OCI-LY7 (cell line): ENCODE results near the gene ITGA4. TPM values are rescaled to one million over a fixed set of nuclear protein-coding genes. Genes with fewer than 3 reads are reported as not detected.

ENCODE experiments used
- BruUV-seq: library from RNA; stranded (reverse); fragments of 400-500 nt; replicated peaks from 2 replicates; lab custom pipeline; 2021; lab: Mats Ljungman, UMichigan
- CTCF ChIA-PET: fragments of 300-600 bp; sonication (Branson Sonifier 250); formaldehyde crosslinking; loops from one replicate; lab custom pipeline; 2022; ENCODE audit warnings: antibody characterized with exemption; ENCODE audit not compliant: unreplicated experiment; lab: Charles Lee
- POLR2A ChIA-PET: fragments of 300-600 bp; sonication (Branson Sonifier 250); formaldehyde crosslinking; loops from one replicate; lab custom pipeline; 2022; ENCODE audit warnings: antibody characterized with exemption; lab: Charles Lee
- DNase-seq: peaks from one replicate; pipeline ENCODE4 v3.0.0-alpha.2; 2015; ENCODE audit warnings: low spot score
- H2AFZ ChIP-seq: fragments of 200-600 bp; sonication (generic), shearing (Covaris generic); 2 replicates; pipeline ENCODE4 v1.6.1; 2014; ENCODE audit warnings: mild to moderate bottlenecking, antibody characterized with exemption, low read length, moderate library complexity
- H3K27ac ChIP-seq: fragments of 200-600 bp; sonication (generic); 2 replicates; pipeline ENCODE4 v1.5.1; 2014; ENCODE audit warnings: mixed run types, low read depth, mild to moderate bottlenecking, moderate library complexity, low read length, inconsistent platforms; ENCODE audit not compliant: poor library complexity, severe bottlenecking
- H3K36me3 ChIP-seq: fragments of 200-600 bp; sonication (generic); 2 replicates; pipeline ENCODE4 v1.6.1; 2014; ENCODE audit warnings: mild to moderate bottlenecking, antibody characterized with exemption, low read length, moderate library complexity, mixed read lengths; ENCODE audit not compliant: insufficient read depth
- H3K4me1 ChIP-seq: fragments of 200-600 bp; sonication (generic); 2 replicates; pipeline ENCODE4 v1.5.1; 2014; ENCODE audit warnings: mild to moderate bottlenecking, low read length; ENCODE audit not compliant: insufficient read depth, poor library complexity, severe bottlenecking
- H3K4me2 ChIP-seq: fragments of 200-600 bp; sonication (generic); 2 replicates; pipeline ENCODE4 v1.6.1; 2014; ENCODE audit warnings: mild to moderate bottlenecking, low read length
- H3K4me3 ChIP-seq: fragments of 200-600 bp; sonication (generic); 2 replicates; pipeline ENCODE4 v1.5.1; 2014; ENCODE audit warnings: mild to moderate bottlenecking, low read depth, low read length; ENCODE audit not compliant: poor library complexity, severe bottlenecking
- H3K79me2 ChIP-seq: fragments of 200-600 bp; sonication (generic); 2 replicates; pipeline ENCODE4 v1.6.1; 2016; ENCODE audit warnings: low read depth, mild to moderate bottlenecking, low read length, moderate library complexity, mixed read lengths; ENCODE audit not compliant: insufficient read depth
- H3K9me2 ChIP-seq: fragments of 200-600 bp; sonication (generic); 2 replicates; pipeline ENCODE4 v1.6.1; 2016; ENCODE audit warnings: mild to moderate bottlenecking, low read length, mixed read lengths; ENCODE audit not compliant: insufficient read depth
- H3K9me3 ChIP-seq: fragments of 200-600 bp; sonication (generic); 2 replicates; pipeline ENCODE4 v1.6.1; 2014; ENCODE audit warnings: mild to moderate bottlenecking, mixed run types, low read length, mixed read lengths
- H4K20me1 ChIP-seq: fragments of 200-600 bp; sonication (generic); 2 replicates; pipeline ENCODE4 v1.6.1; 2014; ENCODE audit warnings: mild to moderate bottlenecking, antibody characterized with exemption, low read length, moderate library complexity, mixed read lengths; ENCODE audit not compliant: insufficient read depth
- EZH2phosphoT487 ChIP-seq: fragments of 200-600 bp; sonication (generic); IDR thresholded peaks from 2 replicates; pipeline ENCODE4 v1.6.1; 2018; ENCODE audit warnings: low read depth, borderline replicate concordance, mild to moderate bottlenecking, mixed run types, antibody characterized with exemption, low read length, moderate library complexity, mixed read lengths
- intact Hi-C: fragments of 100-400 bp; cut with micrococcal nuclease; formaldehyde crosslinking; loops from one replicate; pipeline ENCODE4 v1.10.0; 2022; ENCODE audit not compliant: unreplicated experiment
- total RNA-seq, 2 experiments: library from RNA; depleted of rRNA in 1 of 2; stranded (reverse); fragments of >200 nt in 1 of 2; shearing (Covaris generic) in 1 of 2; gene quantifications; 2 replicates each; pipeline ENCODE4 v1.2.3, GENCODE V29; 2014 to 2022
- TF ChIP-seq, protein P1 (sequence below): fragments of 200-600 bp; sonication (generic); conservative IDR thresholded peaks from 2 replicates; pipeline ENCODE4 v1.5.1; 2014; ENCODE audit warnings: mild to moderate bottlenecking, antibody characterized with exemption, low read length, moderate library complexity, mixed read lengths

ITGA4 gene
- total RNA-seq, 2 experiments from 2014 or later = 53.5 to 55.1 TPM

DNA sequence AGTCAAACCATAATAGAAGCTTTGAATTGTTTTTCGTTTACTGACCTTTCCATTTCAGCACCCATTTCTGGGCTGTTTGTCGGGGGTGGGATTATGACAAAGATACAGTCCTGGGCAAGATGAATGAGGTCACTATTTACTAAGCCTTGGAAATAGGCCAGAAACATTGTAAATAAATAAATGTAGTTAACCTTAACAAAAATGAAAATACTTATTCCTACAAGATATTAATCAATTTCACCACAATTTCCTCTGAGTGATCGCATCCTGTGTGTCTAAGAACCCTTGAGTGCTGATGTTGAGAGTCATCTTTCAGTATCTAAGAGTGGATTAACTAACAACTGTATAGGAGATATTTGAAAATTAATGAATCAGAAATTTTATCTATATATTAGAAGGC, 14.0 kb downstream of the ITGA4 start:
- BruUV-seq = no TSS peak
- Histone ChIP-seq H3K9me2 (no peaks in the 10 kb centered on the region), H3K9me3 (no peaks in the 10 kb centered on the region), H4K20me1 (no peaks in the 10 kb centered on the region), H3K27ac (no peak overlapping the region), H3K4me3 (no peak overlapping the region), H3K4me1 (no peaks in the 10 kb centered on the region), H3K4me2 (no peak overlapping the region), H2AFZ (no peak overlapping the region), H3K36me3 (peaks cover 36% of the 10 kb centered on the region), H3K79me2 (peaks cover 12% of the 10 kb centered on the region; the same call in 1 of the 2 replicates)
- no peak for DNase-seq
- CTCF ChIA-PET = interaction anchor here (0.8 kb wide), 1 partner anchor 167 kb away, joined by 3 read pairs; no protein-coding TSS in a partner anchor
- intact Hi-C loops = loop anchor here (10.0 kb wide), 1 partner anchor 424 kb away; the partner anchor contains the start of gene ITPRID2
- POLR2A ChIA-PET = interaction anchor here (0.9 to 1.1 kb wide), 2 partner anchors 8 to 169 kb away, joined by 3 to 4 read pairs; no protein-coding TSS in a partner anchor
- TF ChIP-seq EZH2phosphoT487 = no peak
- TF ChIP-seq, protein P1, sequence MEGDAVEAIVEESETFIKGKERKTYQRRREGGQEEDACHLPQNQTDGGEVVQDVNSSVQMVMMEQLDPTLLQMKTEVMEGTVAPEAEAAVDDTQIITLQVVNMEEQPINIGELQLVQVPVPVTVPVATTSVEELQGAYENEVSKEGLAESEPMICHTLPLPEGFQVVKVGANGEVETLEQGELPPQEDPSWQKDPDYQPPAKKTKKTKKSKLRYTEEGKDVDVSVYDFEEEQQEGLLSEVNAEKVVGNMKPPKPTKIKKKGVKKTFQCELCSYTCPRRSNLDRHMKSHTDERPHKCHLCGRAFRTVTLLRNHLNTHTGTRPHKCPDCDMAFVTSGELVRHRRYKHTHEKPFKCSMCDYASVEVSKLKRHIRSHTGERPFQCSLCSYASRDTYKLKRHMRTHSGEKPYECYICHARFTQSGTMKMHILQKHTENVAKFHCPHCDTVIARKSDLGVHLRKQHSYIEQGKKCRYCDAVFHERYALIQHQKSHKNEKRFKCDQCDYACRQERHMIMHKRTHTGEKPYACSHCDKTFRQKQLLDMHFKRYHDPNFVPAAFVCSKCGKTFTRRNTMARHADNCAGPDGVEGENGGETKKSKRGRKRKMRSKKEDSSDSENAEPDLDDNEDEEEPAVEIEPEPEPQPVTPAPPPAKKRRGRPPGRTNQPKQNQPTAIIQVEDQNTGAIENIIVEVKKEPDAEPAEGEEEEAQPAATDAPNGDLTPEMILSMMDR = no peak

DNA sequence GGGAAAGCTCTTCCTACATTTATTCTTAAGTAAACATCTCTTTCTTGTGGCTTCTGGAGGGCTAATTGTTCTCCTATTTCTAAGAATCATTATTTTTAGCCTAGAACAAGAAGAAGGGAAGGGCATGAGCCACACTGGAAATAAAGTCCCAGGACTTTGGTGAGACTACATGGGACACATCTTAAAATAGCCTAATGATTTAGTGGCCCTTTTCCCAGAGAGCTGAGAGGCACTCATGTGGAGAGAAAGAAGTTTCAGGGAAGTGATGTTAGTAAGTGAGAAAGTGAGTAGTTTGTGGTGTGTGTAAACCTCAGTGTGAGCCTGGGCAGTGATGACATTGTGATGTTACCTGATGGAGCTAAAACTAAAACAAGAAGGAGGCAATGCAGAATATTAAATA, 14.6 kb downstream of the ITGA4 start:
- H3K4me1 ChIP-seq = no peaks in the 10 kb centered on the region
- no peaks in the 10 kb centered on the region for H4K20me1 ChIP-seq
- peaks cover 10% of the 10 kb centered on the region; the same call in 1 of the 2 replicates for H3K79me2 ChIP-seq
- DNase-seq = no peak
- POLR2A ChIA-PET = interaction anchor here (0.9 kb wide), 1 partner anchor 170 kb away, joined by 3 read pairs; no protein-coding TSS in a partner anchor
- no peak overlapping the region for H3K4me3 ChIP-seq
- no peak overlapping the region for H3K27ac ChIP-seq
- TF ChIP-seq, protein P1 = no peak
- TF ChIP-seq EZH2phosphoT487 = no peak
- no TSS peak for BruUV-seq
- H3K36me3 ChIP-seq = peaks cover 42% of the 10 kb centered on the region
- H3K4me2 ChIP-seq = no peak overlapping the region
- no peaks in the 10 kb centered on the region for H3K9me2 ChIP-seq
- no peak overlapping the region for H2AFZ ChIP-seq
- intact Hi-C loops = loop anchor here (10.0 kb wide), 1 partner anchor 423 kb away; the partner anchor contains the start of gene ITPRID2
- H3K9me3 ChIP-seq = no peaks in the 10 kb centered on the region
- CTCF ChIA-PET = no interaction called here

DNA sequence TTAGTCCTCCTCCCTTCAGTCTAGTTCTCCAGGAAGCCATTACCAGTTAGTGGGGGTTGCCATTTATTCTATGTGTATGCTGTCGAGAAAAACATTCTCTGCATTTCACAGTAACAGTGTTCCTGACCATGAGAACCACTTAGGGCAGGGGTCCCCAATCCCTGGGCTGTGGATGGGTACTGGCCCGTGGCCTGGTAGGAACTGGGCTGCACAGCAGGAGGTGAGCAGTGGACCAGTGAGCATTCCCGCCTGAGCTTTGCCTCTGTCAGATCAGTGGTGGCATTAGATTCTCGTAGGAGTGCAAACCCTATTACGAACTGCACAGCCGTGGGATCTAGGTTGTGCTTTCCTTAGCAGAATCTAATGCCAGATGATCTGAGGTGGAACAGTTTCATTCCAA, 15.8 kb downstream of the ITGA4 start:
- intact Hi-C loops = loop anchor here (10.0 kb wide), 1 partner anchor 422 kb away; the partner anchor contains the start of gene ITPRID2
- no peaks in the 10 kb centered on the region for H3K4me1 ChIP-seq

More for the DNA sequence above, 15.8 kb downstream of the ITGA4 start:
- H3K4me2 ChIP-seq = no peak overlapping the region
- BruUV-seq = no TSS peak
- H3K36me3 ChIP-seq = peaks cover 43% of the 10 kb centered on the region
- DNase-seq = no peak
- no peak for TF ChIP-seq EZH2phosphoT487
- TF ChIP-seq, protein P1 = no peak
- no peaks in the 10 kb centered on the region for H3K9me2 ChIP-seq
- H4K20me1 ChIP-seq = no peaks in the 10 kb centered on the region
- no peaks in the 10 kb centered on the region for H3K9me3 ChIP-seq
- POLR2A ChIA-PET = no interaction called here
- H3K4me3 ChIP-seq = no peak overlapping the region
- H2AFZ ChIP-seq = no peak overlapping the region
- CTCF ChIA-PET = no interaction called here
- no peak overlapping the region for H3K27ac ChIP-seq
- no peaks in the 10 kb centered on the region; the same call in 1 of the 2 replicates for H3K79me2 ChIP-seq
